Fibroblast of gingiva (primary cell): ENCODE measurements around the gene GBX2.

Source experiments
- DNase-seq: peaks from one replicate; pipeline ENCODE4 v3.0.0-alpha.2; 2011; ENCODE audit warnings: low read depth

The GBX2 gene

DNA sequence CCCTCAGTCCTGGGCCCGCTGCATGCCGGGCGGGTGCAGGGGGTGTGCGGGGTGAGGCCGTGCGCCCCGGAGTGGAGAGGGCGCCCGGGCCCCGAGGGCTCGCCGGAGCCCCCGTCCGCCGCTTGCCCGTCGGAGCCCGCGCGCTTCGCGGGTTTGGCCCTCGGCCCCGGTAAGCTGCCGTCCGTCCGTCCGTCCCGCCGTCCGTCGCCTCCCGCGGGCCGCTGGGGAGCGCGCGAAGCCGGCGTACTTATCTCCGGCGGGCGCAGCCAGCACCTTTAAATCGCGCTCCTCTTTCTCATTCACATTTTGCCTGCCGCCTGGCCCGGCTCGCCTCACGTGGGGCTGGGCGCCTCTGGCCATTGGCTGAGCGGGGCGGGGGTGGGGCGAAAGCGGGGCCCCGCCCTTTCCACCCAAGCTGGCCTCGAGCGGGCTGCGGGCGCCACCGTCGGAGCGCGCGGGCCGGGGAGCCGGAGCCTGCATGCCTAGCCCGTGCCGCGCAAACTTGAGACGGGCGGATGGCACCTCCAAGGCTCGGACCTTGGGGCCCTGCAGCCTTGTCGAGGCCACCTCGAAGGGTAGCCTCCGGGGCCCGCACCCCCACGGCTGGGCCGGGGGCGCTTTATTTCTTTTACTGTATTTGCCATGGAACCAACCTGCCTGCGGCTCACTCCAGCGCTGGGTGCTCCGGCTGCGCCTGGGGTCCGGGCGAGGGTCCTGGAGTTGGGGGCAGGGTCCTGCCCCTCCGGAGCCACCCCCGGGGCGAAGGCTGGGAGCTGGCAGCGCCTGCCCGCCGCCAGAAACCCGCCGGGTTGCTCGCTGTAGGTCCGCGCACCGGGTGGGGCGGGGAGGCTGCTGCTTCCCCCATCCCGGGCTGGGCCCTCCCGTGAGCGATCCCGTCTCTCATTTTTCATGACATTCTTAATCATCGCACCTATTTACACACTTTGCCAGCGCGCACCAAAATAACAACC is at the start of gene GBX2:
TSS of gene GBX2 (minus strand) at position 277 of the 971 bp plus-strand sequence. CDS start 415 bp downstream, outside the sequence.
- DNase-seq = no peak

GRCh38 chr2:236217926-236218325 is 49.7 kb upstream of the GBX2 start:
- DNase-seq = no peak

GRCh38 chr2:236216711-236217110 is 48.5 kb upstream of the GBX2 start:
- DNase-seq = no peak

GRCh38 chr2:236215761-236216333 is 47.7 kb upstream of the GBX2 start:
- DNase-seq = no peak

DNA sequence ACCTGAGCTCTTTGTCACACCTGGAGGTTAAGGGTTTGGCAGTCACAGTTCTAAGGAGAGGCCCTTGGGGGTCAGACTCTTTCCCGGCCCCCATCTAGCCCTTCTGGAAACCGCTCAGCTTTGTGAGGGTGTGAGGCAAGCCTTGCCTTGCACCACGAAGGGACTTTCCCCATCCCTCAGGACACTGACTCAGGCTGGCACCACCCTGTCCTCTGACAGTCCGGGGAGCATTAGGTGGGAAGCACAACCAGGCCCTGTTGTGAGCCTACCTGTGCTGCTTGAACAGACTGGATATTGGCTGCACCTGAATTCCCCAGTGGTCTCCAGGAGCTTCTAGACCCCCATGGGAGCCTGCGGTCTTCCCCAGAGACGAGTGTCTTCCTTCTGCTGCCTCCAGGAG is 47.0 kb upstream of the GBX2 start:
- DNase-seq = no peak

- DNase-seq = no peak
Observed at GRCh38 chr2:236214376-236214995, 46.3 kb upstream of the GBX2 start.

DNA sequence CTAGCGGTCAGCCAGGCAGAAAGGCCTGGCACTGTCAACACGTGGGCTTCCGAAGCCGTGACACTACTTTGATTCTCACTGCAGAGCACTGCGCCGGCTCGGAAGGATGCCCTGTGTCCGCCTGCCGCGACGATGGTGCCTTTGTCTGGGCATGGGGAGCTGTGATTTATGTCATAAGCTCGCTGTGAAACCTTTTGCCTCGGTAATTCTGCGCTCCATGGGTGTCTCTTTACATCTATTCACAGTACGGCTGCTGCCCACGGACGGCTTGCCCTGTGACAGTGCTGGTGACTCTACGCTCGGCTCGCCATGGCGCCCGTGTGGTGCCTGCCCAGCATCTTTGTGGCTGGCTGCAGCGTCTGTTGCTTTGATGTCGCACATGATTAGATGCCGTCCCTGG is 43.1 kb upstream of the GBX2 start:
- DNase-seq = no peak

DNA sequence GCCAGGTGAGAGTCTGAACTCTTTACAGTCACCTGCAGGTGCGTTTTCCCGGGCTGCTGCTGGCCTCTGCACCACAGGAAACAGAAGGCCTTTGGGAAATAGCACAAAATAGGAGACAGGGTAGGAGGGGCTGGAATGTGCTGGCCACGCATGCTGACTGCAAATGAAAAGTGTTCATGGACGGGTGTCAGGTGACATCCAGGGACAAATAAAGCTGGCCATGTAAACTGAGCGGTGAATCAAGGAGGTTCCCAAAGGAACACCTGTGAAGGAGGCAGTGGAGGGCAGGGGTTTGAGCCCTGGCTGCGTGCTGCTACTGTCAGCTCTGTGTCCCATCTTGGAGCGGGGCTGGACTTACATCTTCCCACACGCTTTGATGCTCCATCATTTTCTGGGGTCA is 42.4 kb upstream of the GBX2 start:
- no peak for DNase-seq

DNA sequence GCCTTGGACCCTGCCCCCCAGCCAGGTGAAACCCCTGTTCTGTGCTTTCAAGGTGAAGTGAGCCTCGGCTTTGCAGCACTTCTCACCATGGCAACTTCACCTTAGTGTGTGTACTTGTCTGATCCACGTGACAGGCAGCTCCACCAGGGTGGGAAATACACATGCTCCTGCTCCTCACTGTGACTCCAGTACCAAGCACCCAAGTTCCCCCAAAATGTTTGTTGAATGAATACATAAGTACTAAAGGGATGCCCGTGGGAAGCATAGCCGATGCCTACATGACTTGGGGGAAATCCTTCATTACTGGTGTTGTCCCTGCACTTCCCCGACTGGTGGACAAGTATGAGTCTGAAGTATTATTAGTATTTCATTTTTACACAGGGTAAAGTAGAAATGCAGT is 41.8 kb upstream of the GBX2 start:
- no peak for DNase-seq

DNA sequence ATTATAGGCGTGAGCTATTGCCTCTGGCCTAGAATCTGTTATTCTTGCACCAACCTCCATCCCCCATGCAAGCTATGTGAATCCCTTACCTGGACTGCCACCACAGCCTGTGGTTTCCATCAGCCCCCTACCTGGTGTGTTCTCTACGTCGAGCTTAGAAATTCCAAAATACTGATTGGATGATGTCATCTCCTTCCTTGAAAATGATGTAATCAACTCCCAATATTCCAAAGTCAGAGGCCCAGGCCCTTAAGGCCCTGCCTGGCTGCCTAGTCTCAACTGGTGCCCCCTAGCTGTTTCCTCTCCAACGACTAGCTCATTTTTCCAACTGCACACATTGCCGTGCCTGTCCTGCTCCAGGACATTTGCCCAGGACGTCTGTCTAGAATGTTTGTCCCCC is 41.3 kb upstream of the GBX2 start:
- DNase-seq = no peak

DNA sequence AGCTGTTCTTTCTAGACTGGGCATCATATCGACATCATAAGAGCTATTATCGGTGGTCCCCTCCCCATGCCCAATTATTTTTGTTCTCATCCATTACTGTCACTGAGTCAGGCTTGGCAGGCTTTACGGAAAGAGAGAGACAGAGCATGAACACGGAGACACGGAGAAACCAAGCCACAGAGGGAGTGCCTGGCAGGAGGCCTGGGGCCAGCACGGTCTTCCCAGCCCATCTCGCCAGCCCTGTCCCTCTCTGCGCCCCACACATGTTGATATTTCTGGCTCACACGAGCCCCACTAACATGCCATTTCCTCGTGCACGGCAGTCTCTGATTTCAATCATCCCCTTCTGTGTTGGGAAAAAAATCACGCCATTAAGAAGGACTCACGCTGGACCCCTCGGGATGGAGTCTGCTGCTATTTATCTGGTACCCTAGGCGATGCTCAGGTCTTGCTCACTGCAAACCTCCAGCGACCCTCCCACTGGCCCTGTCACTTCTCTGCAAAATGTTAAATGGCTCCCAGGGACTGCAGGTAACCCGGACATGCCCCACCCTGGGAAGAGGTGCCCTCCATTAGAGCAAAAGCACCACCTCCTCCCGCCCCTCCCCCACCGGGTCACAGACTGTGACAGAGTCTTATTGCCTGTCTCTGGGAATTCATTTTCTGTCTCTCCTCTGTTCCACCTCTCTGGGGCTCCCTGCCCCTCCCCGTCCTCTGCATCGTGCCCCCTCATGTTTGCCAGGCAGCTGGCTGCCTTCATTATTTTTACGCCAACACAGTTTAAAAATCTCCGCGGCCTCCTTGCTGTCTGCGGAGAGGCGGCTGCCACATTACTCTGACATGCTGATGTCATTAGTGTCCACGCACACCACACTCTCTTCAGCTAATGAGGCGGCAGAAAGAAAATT is 40.1 kb upstream of the GBX2 start:
- DNase-seq = no peak

GRCh38 chr2:236207472-236207871 is 39.3 kb upstream of the GBX2 start:
- no peak for DNase-seq

DNA sequence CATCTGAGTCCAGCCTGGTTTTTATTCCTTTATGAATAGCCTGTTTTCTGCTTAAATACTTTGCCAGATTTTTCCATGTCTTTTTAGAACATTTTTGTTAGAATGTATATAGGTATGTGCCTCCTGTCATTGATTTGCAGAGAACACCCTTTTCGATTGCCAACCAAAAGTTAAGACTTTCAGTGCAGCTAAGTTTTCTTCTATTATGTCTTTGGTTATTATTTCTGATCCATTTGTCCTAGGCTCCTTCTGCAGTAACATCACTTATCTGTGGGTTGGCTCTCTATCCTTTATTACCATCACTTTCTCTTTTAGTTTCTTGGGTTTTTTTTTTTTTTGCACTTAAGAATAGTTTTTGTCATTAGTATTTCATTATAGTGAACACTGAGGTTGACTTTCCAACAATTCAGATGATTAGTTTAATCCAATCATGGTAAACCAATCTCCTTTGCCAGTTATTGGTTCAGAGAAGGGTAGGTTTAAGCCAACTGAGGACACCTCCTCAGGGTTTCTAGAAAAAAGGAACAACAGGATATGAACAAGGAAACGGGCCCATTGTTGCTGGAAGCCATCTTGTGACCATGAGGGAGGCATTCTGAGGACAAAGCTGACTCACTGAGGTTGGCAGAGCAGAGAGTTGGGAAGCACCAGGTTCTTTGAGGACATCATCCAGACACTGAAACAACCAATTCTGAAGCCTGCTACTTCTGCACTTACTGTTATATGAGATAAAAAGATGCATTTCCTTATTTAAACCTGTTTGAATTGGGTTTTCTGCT is 37.9 kb upstream of the GBX2 start:
- no peak for DNase-seq

- no peak for DNase-seq
Observed at GRCh38 chr2:236204953-236205352, 36.8 kb upstream of the GBX2 start.

- DNase-seq = no peak
Observed at GRCh38 chr2:236200378-236200777, 32.2 kb upstream of the GBX2 start.

DNA sequence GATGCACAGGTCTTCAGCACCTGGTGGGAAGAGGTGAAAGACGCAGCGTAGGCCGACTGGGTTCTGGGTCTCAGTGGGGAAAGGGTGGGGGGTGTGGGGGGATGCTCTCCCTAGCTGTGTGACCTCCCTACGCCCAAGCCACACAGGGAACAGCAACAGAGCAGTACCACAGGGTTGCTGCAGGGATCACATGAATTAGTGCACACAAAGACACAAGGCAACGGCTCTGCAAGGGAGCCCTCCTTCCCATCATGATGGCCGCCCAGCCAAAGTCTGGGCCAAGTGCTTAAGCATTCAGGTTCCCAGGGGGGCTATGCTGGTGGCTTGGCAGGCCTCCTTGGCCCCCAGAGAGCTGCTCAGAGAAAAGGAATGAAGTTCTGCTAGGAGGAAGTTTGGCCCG is 28.2 kb upstream of the GBX2 start:
- no peak for DNase-seq

DNA sequence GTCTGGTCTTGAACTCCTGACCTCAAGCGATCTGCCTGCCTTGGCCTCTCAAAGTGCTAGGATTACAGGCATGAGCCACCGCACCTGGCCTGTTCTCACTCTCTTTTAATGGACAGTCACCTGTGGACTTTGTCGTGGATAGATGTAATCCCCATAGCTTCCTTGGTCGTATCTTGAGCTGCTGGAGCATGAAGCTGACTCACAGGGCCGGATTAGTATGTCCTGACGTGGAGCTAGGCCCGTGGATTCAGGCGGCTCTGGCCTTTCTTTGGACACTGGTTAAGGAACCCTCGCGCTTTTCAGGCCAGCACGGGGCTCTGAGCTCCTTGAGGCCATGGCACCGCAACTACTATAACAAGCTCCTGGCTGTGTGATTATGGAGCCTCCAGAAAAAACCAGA is 27.5 kb upstream of the GBX2 start:
- DNase-seq = no peak

DNA sequence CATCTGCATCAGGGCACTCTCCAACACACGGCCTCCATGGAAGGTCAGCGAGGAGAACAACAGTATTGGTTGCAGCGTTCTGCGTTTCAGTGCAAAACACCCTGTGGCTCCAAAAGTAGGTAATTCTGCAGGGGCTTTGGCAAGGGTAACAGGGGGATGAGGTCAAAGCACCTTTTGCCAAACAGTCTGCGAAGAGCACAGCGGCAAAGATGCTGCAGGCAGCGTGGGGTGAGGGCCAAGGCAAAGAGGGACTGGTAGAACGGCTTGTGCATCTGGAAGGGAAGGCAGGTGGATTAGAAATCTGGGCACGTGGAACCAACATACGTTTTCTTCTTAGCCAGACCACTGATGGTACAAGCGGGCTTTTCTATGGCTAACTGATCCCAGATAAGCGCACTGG is 26.6 kb upstream of the GBX2 start:
- no peak for DNase-seq

DNA sequence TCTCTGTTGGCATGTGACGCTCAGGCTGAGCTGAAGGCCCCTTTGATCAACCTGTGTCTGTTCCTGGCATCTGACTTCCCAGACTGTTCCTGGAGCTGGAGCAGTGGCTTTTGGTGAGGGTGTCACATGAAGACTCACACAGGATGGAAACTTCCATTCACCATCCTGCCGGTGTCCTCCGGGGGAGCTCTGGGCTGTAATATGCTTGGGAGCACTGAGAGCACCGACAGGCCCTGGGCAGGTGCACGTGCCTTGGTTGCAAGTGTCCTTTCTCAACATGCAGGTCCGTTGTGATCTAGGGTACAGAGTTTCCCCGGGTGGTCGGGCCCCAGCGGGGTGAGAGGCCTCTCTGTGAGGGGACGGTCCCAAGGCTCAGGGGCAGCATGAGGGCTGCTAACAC is 24.8 kb upstream of the GBX2 start:
- no peak for DNase-seq

GRCh38 chr2:236190674-236191073 is 22.5 kb upstream of the GBX2 start:
- DNase-seq = no peak

- DNase-seq = no peak
Observed at GRCh38 chr2:236184701-236185100, 16.5 kb upstream of the GBX2 start.
